ENCODE data around the gene D2HGDH.
A peak's percentile ranks its signal among the peaks of the same experiment; 100 is the strongest.

The D2HGDH gene

GRCh38 chr2:241708879-241709278 lies 25.6 kb upstream of the D2HGDH start:
- TF ChIP-seq CTCF (IDR thresholded peaks at IDR 0.05; ENCODE audit: extremely low read depth, insufficient read depth, missing control alignments), result no peak
- in situ Hi-C loops (cut with MboI; ENCODE audit: low pct_unique_long_range_greater_than_20kb, low sequenced_read_pairs, unreplicated experiment), result no loop called here
- no peak for DNase-seq (ENCODE audit: low spot score)

DNA sequence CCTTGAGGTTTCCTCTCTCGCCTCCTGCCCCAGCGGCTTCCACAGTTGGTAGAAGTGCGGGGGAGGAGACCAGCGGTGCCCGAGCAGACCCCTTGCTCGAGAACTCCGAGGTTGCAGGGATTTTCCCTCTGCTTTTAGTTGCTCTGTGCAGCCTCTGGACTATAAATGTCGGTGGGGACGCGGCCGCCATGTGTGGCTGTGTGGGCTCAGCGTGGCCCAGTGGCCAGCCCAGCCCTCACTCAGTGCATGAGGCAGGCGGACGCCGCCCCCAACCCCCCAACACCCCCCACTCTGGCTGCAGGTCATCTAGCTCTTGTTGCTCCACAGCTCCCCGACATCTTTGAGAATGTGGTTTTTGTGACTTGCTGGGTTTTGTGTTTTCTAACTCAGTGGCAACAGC lies 15.3 kb upstream of the D2HGDH start:
- in situ Hi-C loops (cut with MboI; ENCODE audit: low pct_unique_long_range_greater_than_20kb, low sequenced_read_pairs, unreplicated experiment), result no loop called here

GRCh38 chr2:241720099-241720498 lies 14.3 kb upstream of the D2HGDH start:
- peak; percentile 7 for DNase-seq (ENCODE audit: low spot score)
- in situ Hi-C loops (cut with MboI; ENCODE audit: low pct_unique_long_range_greater_than_20kb, low sequenced_read_pairs, unreplicated experiment), result no loop called here

More for the DNA sequence above, 15.3 kb upstream of the D2HGDH start:
- no peak for TF ChIP-seq CTCF (IDR thresholded peaks at IDR 0.05; ENCODE audit: extremely low read depth, insufficient read depth, missing control alignments)
- no peak for DNase-seq (ENCODE audit: low spot score)

GRCh38 chr2:241720560-241720959 lies 13.9 kb upstream of the D2HGDH start:
- no peak for TF ChIP-seq CTCF (IDR thresholded peaks at IDR 0.05; ENCODE audit: extremely low read depth, insufficient read depth, missing control alignments)
- peak; percentile 20 for DNase-seq (ENCODE audit: low spot score)
- in situ Hi-C loops (cut with MboI; ENCODE audit: low pct_unique_long_range_greater_than_20kb, low sequenced_read_pairs, unreplicated experiment), result no loop called here

More at GRCh38 chr2:241720099-241720498, 14.3 kb upstream of the D2HGDH start:
- TF ChIP-seq CTCF (IDR thresholded peaks at IDR 0.05; ENCODE audit: extremely low read depth, insufficient read depth, missing control alignments), result no peak

- peak; percentile 23 for DNase-seq (ENCODE audit: low spot score)
- in situ Hi-C loops (cut with MboI; ENCODE audit: low pct_unique_long_range_greater_than_20kb, low sequenced_read_pairs, unreplicated experiment), result no loop called here
- no peak for TF ChIP-seq CTCF (IDR thresholded peaks at IDR 0.05; ENCODE audit: extremely low read depth, insufficient read depth, missing control alignments)
Observed at GRCh38 chr2:241721852-241722251, 12.6 kb upstream of the D2HGDH start.

GRCh38 chr2:241722896-241723454 lies 11.5 kb upstream of the D2HGDH start:
- TF ChIP-seq CTCF (IDR thresholded peaks at IDR 0.05; ENCODE audit: extremely low read depth, insufficient read depth, missing control alignments), result no peak
- in situ Hi-C loops (cut with MboI; ENCODE audit: low pct_unique_long_range_greater_than_20kb, low sequenced_read_pairs, unreplicated experiment), result no loop called here
- DNase-seq (ENCODE audit: low spot score), result peak; percentile 15

Measured in GM13977 (cell line).